Fibroblast of skin of abdomen (primary cell): ENCODE data around the gene CRABP1.

Experiments
- DNase-seq: peaks from one replicate; pipeline ENCODE4 v3.0.0-alpha.2; 2013

CRABP1 gene

DNA sequence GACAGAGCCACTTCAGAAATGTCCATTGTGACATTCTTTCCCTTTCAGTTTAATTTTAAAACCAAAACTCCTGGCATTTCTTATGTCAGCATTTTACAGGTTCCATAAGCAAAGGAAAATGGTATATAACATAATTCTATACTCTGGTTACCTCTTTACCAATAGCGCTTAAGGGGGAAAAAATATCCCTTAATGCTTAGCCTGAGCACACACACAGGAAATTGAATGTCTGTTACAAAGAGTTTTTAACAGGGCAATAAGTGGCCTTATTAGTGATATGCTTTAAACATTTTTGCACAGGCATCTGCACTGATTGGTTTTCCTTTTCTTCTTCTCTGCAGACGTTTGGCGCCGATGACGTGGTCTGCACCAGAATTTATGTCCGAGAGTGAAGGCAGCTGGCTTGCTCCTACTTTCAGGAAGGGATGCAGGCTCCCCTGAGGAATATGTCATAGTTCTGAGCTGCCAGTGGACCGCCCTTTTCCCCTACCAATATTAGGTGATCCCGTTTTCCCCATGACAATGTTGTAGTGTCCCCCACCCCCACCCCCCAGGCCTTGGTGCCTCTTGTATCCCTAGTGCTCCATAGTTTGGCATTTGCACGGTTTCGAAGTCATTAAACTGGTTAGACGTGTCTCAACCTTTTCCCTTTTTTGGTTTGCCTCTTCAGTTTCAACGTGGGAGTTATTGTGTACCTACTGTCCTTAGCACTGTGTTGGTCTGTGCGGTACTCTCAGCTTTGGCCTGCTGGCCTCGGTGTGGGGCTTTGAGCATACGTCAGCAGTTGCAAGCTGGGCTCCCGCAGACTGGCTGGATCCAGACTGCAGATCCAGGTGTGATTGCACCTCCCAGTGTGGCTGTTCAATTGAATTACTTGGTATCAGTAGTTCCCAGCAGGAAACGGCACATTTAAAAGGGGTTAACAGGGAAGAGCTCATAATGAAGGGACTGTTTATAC is 7.7 kb downstream of the CRABP1 start:
- peak; percentile 25 for DNase-seq

DNA sequence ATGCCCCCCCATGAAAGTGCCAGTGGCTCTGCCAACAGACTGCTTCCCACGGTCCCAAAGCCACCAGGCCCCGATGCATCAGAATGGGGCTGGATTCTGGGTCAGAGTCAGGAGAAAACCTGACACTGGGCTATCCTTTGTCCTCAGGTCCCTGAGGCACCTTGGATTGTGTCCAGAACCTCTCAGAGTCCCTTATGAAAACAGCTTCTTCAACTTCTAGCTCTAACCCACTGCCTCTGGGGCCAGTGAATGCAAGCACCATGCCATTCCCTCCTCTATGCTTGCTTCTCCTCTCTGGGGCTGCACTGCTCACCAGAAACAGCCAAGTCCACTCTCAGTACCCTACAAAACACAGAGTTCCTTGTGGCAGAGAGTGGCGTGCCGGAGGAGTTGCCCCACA is 9.9 kb downstream of the CRABP1 start:
- no peak for DNase-seq

DNA sequence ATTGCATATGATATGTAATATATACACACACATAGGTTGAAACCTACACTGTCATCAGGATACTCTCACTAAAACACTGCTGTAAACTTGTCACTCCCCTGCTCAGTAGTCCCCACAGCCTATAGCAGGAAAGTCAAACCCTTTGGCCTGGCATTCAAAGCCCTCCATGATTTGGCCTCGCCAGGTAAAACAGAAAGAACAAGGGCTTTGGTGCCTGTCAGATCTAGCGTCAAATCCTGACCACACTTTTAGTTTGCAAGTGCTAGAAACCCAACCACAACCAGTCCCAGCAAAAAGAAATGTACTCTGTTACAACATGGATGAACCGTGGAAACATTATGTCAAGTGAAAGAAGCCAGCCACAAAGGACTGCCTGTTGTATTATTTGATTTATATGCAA is 11.4 kb downstream of the CRABP1 start:
- DNase-seq: no peak

DNA sequence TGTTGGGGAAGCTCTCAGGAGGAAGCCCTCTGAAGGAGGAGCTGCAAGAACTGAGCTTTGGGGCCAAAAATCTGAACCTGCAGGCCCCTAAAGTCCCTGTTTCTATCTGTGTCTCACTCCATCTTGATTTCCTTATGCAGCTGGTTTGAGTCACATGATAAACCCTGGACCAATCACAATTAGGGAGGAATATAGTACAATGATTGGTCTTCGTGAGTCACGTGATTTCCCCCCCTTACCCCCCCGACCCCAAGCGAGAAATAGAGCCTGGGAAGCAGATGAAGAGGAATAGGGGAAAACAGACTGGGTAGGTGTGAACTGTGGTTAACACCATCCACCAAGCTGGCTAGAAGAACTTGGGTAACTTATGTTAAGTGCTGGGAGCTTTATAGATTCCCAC is 12.9 kb downstream of the CRABP1 start:
- DNase-seq: no peak

DNA sequence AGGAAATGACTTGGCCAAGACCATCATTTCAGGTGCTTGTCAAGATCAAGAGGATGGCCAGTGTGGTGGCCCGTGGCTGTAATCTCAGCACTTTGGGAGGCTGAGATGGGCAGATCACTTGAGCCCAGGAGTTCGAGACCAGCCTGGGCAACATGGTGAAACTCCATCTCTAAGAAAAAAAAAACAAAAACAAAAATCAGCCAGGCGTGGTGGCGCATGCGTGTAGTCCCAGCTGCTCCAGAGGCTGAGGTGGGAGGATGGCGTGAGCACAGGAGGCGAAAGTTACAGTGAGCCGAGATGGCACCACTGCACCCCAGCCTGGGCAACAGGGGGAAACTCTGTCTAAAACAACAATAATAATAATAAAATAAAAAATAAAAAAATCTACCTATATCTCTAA is 15.0 kb downstream of the CRABP1 start:
- no peak for DNase-seq

DNA sequence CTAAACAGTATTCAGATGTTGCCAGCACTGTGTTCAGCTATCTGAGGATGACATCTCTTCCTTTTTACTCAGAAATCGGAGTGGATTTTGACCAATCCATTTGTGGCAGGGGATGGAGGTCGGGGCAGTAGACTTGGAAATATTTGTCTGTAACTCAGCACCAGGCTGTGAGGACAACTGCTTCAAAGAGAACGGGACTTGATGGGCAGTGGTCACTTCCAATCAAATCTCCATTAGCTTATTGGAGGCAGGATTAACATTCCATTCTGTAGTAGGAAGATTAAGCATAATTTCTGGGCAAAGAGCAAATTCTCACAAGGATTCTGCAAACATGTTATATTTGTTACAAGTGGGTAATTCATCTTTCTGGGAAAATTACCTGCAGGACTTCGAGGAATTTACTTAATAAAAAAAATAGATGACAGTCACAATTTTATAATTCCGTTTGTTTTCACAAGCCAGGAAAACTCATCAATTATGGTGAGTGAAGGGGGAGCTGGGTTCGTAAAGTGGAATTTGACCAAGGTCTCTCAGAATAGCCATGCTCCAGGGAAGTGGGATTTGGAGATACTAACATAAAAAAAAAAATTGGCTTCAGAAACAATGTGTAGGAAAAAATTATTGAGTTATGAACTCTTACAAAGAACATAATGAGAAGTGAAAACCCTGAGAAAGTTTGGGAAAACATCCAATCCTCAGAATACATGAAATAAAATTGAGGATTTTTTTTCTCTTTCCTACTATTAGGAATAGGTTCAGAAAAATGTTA is 18.1 kb downstream of the CRABP1 start:
- peak; percentile 16 for DNase-seq

DNA sequence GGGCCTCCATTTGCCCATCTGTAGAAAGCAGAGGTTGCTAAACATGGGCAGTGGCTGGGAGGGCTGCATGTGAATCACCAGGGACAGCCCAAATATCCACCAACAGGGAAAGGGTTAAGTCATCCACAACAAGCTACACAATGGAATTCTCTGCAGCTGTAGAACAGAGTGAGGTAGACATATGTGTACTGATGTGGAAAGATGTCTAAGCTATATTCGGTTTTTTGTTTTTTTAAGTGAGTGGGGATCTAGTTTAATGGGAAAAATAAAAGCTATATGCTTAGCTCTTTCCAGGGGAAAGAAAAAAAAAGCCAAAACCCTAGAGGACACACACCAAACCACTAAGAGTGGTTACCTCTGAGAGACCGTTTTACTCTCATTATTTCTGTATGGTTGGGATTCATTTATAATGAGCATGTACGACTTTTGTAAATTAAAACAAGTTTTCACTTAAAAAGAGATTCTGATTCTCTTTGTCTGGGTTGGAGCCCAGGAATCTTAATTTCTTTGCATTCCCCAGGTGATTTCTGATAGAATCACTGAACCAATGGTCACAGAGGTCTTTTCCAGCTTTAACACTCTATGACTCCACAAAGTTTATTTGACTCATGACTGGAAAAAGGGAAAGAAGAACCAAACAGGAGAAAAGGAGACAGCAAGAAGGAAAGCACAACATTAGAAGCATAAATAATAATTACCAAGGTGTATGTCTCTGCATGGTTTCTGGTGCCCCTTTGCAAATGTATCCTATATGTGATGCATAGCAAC is 19.1 kb downstream of the CRABP1 start:
- peak; percentile 9 for DNase-seq

DNA sequence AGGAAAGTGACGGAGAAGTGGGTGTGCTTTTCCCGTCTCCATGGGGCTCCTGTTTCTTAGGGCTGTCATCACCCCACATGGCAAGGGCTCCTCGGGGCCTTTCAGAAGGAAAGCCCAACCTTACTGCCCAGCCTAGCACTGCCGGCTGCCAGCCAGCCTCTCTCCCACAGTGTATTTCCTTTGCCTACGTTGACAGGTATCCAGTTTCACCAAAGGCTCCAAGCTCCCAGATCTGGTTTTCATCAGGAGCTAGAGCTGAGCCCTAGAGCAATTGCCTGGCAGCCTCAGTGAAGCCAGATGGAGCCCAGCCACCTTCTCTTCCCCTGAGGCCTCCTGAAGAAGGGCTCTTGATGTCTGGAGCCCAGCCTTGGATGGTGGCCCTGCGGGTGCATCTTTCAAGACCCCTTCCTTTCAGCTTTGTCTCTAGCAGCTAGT is 20.2 kb downstream of the CRABP1 start:
- DNase-seq: peak; percentile 34

DNA sequence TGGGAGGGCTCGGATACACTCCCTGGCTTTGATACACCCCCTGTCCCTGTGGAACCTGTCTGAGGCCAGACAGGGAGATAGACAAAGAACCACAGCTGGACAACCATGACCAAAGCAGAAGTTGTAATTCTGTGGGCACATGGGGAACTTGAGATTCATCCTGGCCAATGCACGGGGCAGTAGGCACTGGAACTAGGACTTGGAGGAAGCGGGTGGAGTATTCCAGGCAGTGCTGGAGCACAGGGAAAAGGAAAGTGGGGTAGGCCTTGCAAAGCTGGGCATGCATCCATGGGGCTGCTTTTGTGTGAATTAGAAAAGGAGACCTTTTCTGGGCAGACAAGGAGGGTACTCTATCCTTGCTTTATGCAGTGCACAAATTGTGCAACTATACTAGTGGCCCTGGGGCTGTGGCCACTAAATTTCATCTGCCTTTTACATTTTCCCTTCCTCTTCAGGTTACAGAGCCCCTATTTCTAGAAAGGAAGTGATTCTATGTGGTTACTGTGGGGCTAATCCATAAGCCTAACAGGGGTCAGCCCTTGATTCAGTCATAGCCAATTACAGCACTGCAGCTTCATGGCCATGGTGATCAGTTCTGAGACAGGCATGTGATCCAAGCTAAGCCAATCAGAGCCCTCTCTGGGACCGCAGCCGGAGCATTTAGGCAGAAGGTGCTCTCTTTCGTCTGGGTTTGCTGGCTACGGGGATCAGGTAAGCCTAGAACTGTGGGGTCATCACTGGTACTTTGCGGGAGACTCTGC is 21.0 kb downstream of the CRABP1 start:
- DNase-seq: no peak

DNA sequence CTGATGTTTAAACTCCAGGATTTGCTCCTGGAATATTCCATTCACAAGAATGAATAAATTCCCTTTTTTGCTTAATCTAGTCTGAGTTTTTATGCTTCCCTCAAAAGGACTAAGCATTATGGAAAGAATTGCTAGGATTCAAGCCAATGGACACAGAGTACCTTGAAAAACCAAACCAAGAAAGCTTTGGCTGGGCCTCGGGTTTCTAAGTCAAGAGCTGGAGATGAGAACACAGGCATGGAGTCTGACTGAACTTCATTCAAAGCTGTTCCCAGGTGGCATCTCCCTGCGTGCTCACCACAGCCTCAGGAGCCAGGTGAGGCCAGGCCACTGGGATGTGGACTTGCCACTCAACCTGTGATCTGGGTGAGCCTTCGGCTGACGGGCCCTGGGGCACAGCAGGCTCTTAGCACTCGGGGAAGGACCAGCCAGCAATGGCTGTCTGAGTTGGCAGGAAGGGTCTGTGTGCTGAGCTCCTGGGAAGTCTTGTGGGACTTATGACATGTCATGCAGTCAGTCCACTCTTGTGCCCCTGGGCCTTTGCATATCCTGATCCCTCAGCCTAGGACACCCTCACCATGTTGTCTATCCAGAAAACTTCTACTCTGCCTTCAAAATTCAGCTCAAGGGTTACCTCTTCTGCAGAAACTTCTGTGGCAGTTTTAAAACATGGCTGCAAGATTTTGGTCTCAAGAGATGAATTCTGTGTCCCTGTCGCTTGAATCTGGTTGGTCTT is 21.8 kb downstream of the CRABP1 start:
- DNase-seq: no peak

DNA sequence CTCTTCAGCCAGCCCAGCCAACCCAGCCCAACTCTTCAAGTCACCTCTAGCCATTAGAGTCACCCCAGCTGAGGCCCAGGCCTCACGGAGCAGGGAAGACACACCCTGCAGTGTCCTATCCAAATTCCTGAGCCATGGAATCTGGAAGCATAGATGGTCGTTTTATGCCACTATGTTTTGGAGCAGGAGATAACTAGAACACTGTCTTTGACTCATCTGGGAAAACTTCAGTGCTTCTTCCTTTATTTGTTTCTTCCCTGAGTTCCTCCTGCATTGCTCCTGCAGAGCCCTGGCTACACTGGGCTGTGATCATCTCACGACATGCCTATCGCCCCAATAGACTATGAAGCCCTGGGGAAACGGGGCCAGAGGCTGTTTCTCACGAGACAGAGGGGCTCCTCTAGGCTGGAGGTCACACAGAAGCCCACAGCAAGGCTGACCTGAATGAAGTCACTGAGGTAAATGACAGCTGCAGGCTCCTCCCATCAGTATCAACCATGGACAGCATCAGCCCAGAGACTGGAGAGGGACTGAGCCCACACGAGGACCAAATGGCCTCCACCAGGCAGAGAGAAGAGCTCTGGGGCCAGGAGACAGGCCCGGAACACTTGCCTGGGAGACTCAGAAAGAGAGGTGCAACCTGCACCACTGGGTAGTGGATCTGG is 22.7 kb downstream of the CRABP1 start:
- DNase-seq: no peak

DNA sequence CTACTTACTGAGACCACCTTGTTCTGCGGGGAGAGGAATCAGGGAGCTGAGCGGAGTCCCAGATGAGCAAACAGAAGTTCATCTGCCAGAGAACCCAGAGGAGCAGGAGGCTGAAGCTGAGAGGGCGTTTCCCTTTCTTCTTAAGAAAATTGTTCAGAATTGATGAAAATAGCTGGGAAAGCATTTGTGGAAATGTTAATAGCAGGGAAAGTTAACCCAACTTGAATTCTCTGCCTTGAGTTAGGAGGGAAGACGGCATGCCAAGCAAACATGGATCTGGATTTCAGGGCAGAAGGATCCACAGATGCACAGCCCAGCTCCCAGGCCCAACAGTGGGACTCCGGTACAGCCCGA is 23.2 kb downstream of the CRABP1 start:
- DNase-seq: no peak

DNA sequence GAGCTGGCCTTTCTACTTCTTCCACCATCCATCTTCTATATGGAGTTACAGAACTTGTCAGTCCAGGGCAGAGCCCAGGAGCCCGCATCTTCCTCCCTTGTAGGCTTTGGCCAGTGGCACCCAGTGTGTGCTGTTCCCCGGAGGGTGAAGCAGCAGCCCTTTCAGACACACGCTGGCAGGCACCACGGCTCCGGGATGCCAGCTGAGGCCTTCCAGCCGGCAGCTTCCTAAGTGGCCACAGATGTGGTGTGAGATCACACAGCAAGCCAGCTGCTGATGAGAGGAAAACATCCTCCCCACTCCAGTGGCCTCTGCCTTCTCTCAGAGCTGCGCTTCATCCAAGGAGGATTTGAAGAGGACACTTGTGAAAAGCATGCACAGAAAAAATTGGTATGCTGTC is 24.1 kb downstream of the CRABP1 start:
- peak; percentile 28 for DNase-seq

DNA sequence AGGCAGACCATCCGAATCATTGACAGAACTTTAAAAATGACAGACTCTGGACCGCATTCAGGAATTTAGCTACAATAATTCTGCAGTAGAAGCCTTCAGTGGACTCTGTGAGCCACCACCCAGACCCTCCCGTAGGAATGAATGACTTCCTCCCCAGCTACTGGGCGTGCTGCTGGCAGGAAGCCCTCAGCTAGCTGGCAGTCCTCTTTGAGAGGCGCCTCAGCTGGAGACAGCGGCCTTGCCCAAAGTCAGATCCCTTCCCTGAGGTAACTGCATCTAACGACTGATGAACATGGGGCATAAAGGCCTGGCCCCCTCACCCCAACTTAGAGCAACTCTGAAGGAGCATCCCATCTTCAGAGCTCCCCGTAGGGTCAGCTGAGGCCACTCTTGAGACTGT is 25.8 kb downstream of the CRABP1 start:
- DNase-seq: peak; percentile 36

DNA sequence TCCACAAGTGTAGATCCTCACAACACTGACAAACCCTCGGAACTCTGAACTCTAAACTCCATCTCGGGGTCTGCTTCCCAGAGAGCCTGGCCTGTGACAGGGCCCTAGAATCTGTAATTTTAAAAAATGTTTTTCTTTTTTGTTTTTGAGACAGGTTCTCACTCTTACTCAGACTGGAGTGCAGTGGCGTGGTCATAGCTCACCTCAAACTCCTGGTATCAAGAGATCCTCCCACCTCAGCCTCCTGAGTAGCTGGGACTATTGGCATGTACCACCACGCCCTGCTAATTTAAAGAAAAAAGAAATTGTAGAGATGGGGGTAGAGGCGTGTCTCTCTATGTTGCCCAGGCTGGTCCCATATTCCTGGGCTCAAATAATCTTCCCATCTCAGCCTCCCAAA is 26.2 kb downstream of the CRABP1 start:
- no peak for DNase-seq

DNA sequence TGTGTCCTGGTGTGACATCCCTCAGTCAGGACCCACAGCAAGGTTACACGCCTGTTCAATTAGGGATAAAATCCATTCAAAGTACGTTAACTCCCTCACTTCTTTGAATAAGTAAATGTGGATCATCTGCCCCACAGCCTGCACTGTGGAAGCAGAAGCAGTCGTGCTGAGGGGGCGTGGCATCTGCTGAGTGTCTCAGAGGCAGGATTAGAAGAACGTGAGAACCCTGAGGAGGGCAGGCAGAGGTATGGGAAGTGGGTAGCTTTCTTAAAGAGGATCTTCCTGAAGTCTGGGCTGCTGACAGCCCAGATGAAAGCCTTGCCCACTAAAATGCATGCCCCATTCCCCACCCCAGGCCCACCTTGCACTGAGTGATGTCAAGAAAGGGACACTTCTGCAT is 28.5 kb downstream of the CRABP1 start:
- DNase-seq: no peak

DNA sequence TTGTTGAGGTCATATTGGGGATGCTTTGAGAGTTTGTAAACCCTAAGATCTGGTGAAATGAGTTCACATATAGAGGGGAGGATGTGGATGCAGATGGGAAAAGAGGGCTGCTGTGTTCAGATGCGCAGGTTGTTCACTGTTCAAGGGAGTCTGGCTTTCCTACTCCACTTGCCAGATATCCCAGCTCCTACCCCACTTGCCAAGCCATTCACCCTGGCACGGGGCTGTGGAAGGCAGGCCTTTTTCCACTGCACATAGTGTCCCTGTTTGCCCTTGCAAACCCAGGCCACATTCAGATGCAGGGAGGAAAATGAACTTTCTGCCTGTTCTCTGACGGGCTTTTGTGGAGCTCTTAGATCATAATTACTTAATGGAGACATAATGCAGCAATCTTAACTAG is 29.0 kb downstream of the CRABP1 start:
- no peak for DNase-seq

DNA sequence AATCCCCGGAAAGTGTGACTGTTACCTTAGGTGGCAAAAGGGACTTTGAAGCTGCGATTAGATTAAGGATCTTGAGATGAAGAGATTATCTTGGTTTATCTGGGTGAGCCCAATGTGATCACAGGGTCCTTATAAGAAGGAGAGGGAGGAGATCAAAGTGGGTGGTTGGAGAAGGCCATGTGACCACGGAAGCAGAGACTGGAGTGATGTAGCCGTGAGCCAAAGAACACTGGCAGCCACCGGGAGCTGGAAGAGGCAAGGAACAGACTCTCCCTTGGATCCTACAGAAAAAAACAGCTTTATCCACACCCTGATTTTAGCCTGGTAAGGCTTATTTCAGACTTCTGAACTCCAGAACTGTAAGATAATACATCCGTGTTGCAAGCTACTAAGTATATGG is 29.9 kb downstream of the CRABP1 start:
- no peak for DNase-seq

DNA sequence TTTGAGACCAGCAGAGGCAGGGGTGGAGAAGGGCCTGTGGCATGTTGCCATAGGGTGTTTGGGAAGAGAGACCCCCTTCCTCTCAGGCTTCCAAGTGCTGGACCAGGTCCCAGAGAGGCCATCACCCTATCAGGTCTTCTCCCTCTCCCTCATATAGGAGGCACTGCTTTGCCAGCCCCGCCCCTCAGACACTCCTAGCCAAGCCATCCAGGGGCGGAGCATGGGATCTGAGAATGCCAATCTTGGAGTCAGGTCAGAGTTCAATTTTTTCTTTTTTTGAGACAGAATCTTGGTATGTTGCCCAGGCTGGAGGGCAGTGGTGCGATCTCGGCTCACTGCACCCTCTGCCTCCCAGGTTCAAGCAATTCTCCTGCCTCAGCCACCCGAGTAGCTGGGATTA is 32.7 kb downstream of the CRABP1 start:
- DNase-seq: no peak

DNA sequence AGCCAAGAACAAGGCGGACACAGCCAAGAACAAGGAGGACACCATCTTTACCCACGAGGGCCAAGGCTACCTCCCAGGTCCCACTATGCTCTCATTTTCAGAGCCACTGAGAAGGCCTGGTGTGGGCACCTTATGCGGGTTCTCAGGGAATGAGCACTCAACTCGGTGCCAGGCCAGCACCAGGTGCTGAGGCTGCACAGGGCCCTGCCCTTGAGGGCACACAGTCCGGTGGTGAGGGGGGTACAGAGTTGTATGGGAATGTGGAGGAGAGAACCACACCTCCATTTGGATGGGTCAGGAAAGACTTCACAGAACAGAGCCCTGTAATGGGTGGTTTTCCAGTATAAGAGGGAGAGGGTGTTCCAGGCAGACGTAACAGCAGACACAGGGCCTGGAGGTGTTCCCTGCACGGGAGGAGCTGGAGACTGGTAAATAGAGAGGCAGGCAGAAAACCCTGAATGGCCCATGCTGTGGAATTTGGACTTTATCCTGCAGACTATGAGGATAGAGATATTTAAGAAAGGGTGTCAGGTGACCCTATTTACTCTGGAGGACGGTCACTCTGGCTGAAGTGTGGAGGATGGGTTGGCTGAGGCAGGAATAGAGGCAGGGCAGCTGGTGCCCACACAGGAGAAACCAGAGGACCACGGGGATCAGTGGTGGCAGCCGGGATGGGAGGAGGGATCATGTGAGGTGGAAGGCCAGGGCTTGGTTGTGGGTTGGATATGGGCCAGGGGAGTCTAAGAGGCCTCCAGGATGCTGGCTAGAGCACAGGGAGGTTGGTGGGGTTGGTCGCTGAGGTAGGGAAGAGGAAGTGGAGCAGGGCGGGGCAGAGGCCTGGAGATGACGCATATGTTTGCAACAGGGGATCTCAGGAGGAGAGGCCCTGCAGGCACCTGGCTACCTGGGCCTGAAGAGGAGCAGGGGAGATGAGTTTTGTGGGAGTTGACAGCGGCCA is 34.6 kb downstream of the CRABP1 start:
- no peak for DNase-seq
